GM19328 (cell line): ENCODE measurements around the gene MAGIX.

Experiments
- ATAC-seq: cut with Tn5 transposase; IDR thresholded peaks from one replicate; pipeline ENCODE4 v1.9.1; 2021; ENCODE audit warnings: mild to moderate bottlenecking, moderate library complexity; ENCODE audit not compliant: unreplicated experiment

Gene MAGIX

GRCh38 chrX:49204017-49204416, 41.5 kb downstream of the MAGIX start:
- no peak for ATAC-seq

GRCh38 chrX:49204709-49205108, 42.2 kb downstream of the MAGIX start:
- ATAC-seq: no peak

GRCh38 chrX:49205443-49205842, 42.9 kb downstream of the MAGIX start:
- no peak for ATAC-seq

GRCh38 chrX:49206543-49206942, 44.0 kb downstream of the MAGIX start:
- ATAC-seq: no peak

- no peak for ATAC-seq
These were observed 45.8 kb downstream of the MAGIX start for GRCh38 chrX:49208399-49208798.

- ATAC-seq: no peak
These were observed 47.1 kb downstream of the MAGIX start for GRCh38 chrX:49209434-49210251.

- ATAC-seq: no peak
These were observed 47.8 kb downstream of the MAGIX start for GRCh38 chrX:49210406-49210805.

GRCh38 chrX:49211074-49211473, 48.5 kb downstream of the MAGIX start:
- ATAC-seq: no peak

GRCh38 chrX:49212209-49212608, 49.7 kb downstream of the MAGIX start:
- no peak for ATAC-seq

GRCh38 chrX:49212861-49213260, 50.3 kb downstream of the MAGIX start:
- ATAC-seq: no peak

GRCh38 chrX:49214416-49214815, 51.9 kb downstream of the MAGIX start:
- ATAC-seq: no peak

GRCh38 chrX:49214996-49215526, 52.5 kb downstream of the MAGIX start:
- ATAC-seq: no peak
